Astrocyte (in vitro differentiated cells and primary cell): ENCODE data around the gene ZFAND2A.

Experiments
- CTCF ChIP-seq: IDR thresholded peaks from 2 replicates; pipeline ENCODE4 v1.5.1; 2011; ENCODE audit warnings: low read depth, mild to moderate bottlenecking, inconsistent platforms, low read length, moderate library complexity; ENCODE audit not compliant: insufficient read depth
- EZH2 ChIP-seq: IDR thresholded peaks from 2 replicates; pipeline ENCODE4 v1.6.1; 2012; ENCODE audit warnings: mild to moderate bottlenecking, low read length, inconsistent platforms; ENCODE audit not compliant: insufficient read depth

GRCh38 chr7:1120791-1121190 lies 39.2 kb downstream of the ZFAND2A start:
- TF ChIP-seq CTCF: no peak
- TF ChIP-seq EZH2: no peak
